Vagina (tissue), 2 donors: Measurements from ENCODE around the gene PPP2R2B. TPM values are rescaled to one million over a fixed set of nuclear protein-coding genes. Genes with fewer than 3 reads are reported as not detected.

ENCODE experiments used
- DNase-seq, 2 donors: peaks; one replicate each; pipeline ENCODE4 v3.0.0-alpha.2; 2017; ENCODE audit errors: extremely low spot score in 2 of 2
- H3K27ac ChIP-seq: fragments of 200-600 bp; sonication (generic); one replicate; pipeline ENCODE4 v1.5.1; 2019
- H3K27me3 ChIP-seq: fragments of 200-600 bp; sonication (generic); one replicate; pipeline ENCODE4 v1.5.1; 2019
- H3K36me3 ChIP-seq, 2 donors: fragments of 200-600 bp; sonication (generic); one replicate each; pipeline ENCODE4 v1.5.1; 2017 to 2019
- H3K4me1 ChIP-seq: fragments of 200-600 bp; sonication (generic); one replicate; pipeline ENCODE4 v1.5.1; 2019
- H3K4me3 ChIP-seq, 2 donors: fragments of 200-600 bp; sonication (generic); 1 replicate in 1 of 2; 2 replicates in 1 of 2; pipeline ENCODE4 v1.5.1; 2016 to 2019
- H3K9me3 ChIP-seq: fragments of 200-600 bp; sonication (generic); one replicate; pipeline ENCODE4 v1.5.1; 2019
- CTCF ChIP-seq, 3 experiments: fragments of 450-650 bp in 2 of 3; fragments of 200-600 bp in 1 of 3; sonication (generic) in 1 of 3; IDR thresholded peaks; one replicate each; pipeline ENCODE4 v1.5.1; 2017 to 2019; ENCODE audit warnings: antibody characterized with exemption in 3 of 3, mild to moderate bottlenecking in 2 of 3, moderate library complexity in 2 of 3
- POLR2A ChIP-seq, 2 donors: fragments of 450-650 bp; IDR thresholded peaks; one replicate each; pipeline ENCODE4 v1.6.1; 2017; ENCODE audit warnings: antibody characterized with exemption in 2 of 2, mild to moderate bottlenecking in 2 of 2, moderate library complexity in 2 of 2
- POLR2AphosphoS5 ChIP-seq, 2 donors: sonication (generic); formaldehyde crosslinking; IDR thresholded peaks; one replicate each; pipeline ENCODE4 v1.9.0; 2017; ENCODE audit warnings: antibody characterized with exemption in 2 of 2, mild to moderate bottlenecking in 2 of 2, low read depth in 1 of 2; ENCODE audit not compliant: insufficient read depth in 1 of 2
- intact Hi-C: fragments of 100-400 bp; cut with DNase I; formaldehyde crosslinking; loops from one replicate; pipeline ENCODE4 v1.15.1; 2023
- total RNA-seq: library from RNA; depleted of rRNA; stranded (reverse); fragments of >200 nt; gene quantifications from one replicate; pipeline ENCODE4 v1.2.3, GENCODE V29; 2016

PPP2R2B gene
- total RNA-seq, 1 donor from 2014 or later = 6.6 TPM

- H3K9me3 ChIP-seq = no peaks in the 10 kb centered on the region
- no peak for TF ChIP-seq POLR2A (IDR thresholded peaks at IDR 0.05)
- no peak for TF ChIP-seq CTCF (IDR thresholded peaks at IDR 0.05)
- TF ChIP-seq POLR2AphosphoS5 (IDR thresholded peaks at IDR 0.05; ENCODE audit: insufficient read depth in 1 of 2, low read depth in 1 of 2) = no peak
- H3K4me1 ChIP-seq = no peaks in the 10 kb centered on the region
- no peaks in the 10 kb centered on the region for H3K27me3 ChIP-seq
- no peak for DNase-seq
- no peak overlapping the region for H3K27ac ChIP-seq
- intact Hi-C loops = no loop called here
- no peak overlapping the region for H3K4me3 ChIP-seq
- H3K36me3 ChIP-seq = no peaks in the 10 kb centered on the region
Observed at GRCh38 chr5:146721073-146721815, 157.3 kb downstream of the PPP2R2B start.

- no peak for DNase-seq
- Histone ChIP-seq H3K4me3 (no peak overlapping the region), H3K9me3 (no peaks in the 10 kb centered on the region), H3K4me1 (no peaks in the 10 kb centered on the region), H3K27ac (no peak overlapping the region), H3K27me3 (no peaks in the 10 kb centered on the region), H3K36me3 (no peaks in the 10 kb centered on the region)
- intact Hi-C loops = no loop called here
- no peak for TF ChIP-seq POLR2AphosphoS5 (IDR thresholded peaks at IDR 0.05; ENCODE audit: insufficient read depth in 1 of 2, low read depth in 1 of 2)
- no peak for TF ChIP-seq CTCF (IDR thresholded peaks at IDR 0.05)
- TF ChIP-seq POLR2A (IDR thresholded peaks at IDR 0.05) = no peak
Observed at GRCh38 chr5:146720107-146720506, 158.4 kb downstream of the PPP2R2B start.

- Histone ChIP-seq H3K4me1 (no peaks in the 10 kb centered on the region), H3K36me3 (no peaks in the 10 kb centered on the region), H3K27ac (no peak overlapping the region), H3K27me3 (no peaks in the 10 kb centered on the region), H3K9me3 (no peaks in the 10 kb centered on the region), H3K4me3 (no peak overlapping the region)
- TF ChIP-seq POLR2AphosphoS5 (IDR thresholded peaks at IDR 0.05; ENCODE audit: insufficient read depth in 1 of 2, low read depth in 1 of 2) (no peak), CTCF (IDR thresholded peaks at IDR 0.05) (no peak), POLR2A (IDR thresholded peaks at IDR 0.05) (no peak)
- intact Hi-C loops = no loop called here
- no peak for DNase-seq
Observed at GRCh38 chr5:146719179-146719578, 159.4 kb downstream of the PPP2R2B start.

GRCh38 chr5:146718609-146719008 is 159.9 kb downstream of the PPP2R2B start:
- TF ChIP-seq POLR2A (IDR thresholded peaks at IDR 0.05) (no peak), CTCF (IDR thresholded peaks at IDR 0.05) (no peak), POLR2AphosphoS5 (IDR thresholded peaks at IDR 0.05; ENCODE audit: insufficient read depth in 1 of 2, low read depth in 1 of 2) (no peak)
- no peak overlapping the region for H3K27ac ChIP-seq
- no peaks in the 10 kb centered on the region for H3K4me1 ChIP-seq
- H3K27me3 ChIP-seq = no peaks in the 10 kb centered on the region
- no peak for DNase-seq
- H3K9me3 ChIP-seq = no peaks in the 10 kb centered on the region
- no peaks in the 10 kb centered on the region for H3K36me3 ChIP-seq
- intact Hi-C loops = no loop called here
- H3K4me3 ChIP-seq = no peak overlapping the region

- Histone ChIP-seq H3K4me3 (no peak overlapping the region), H3K36me3 (no peaks in the 10 kb centered on the region), H3K27ac (no peak overlapping the region), H3K4me1 (no peaks in the 10 kb centered on the region), H3K27me3 (no peaks in the 10 kb centered on the region), H3K9me3 (no peaks in the 10 kb centered on the region)
- no peak for TF ChIP-seq CTCF (IDR thresholded peaks at IDR 0.05)
- no peak for TF ChIP-seq POLR2A (IDR thresholded peaks at IDR 0.05)
- no peak for TF ChIP-seq POLR2AphosphoS5 (IDR thresholded peaks at IDR 0.05; ENCODE audit: insufficient read depth in 1 of 2, low read depth in 1 of 2)
- intact Hi-C loops = no loop called here
- DNase-seq = no peak
Observed at GRCh38 chr5:146717951-146718350, 160.6 kb downstream of the PPP2R2B start.
